CD14-positive monocyte (primary cell): Measurements from ENCODE around the gene KIAA1755. TPM values are rescaled to one million over a fixed set of nuclear protein-coding genes. Genes with fewer than 3 reads are reported as not detected.

Source experiments
- DNase-seq, 3 donors: peaks; one replicate each; pipeline ENCODE4 v3.0.0-alpha.2; 2011 to 2022
- H2AFZ ChIP-seq: 2 replicates; pipeline ENCODE4 v1.6.0; 2012; ENCODE audit warnings: mild to moderate bottlenecking, low read depth, low read length, inconsistent platforms; ENCODE audit not compliant: insufficient read depth, poor library complexity, severe bottlenecking
- H3K27ac ChIP-seq, 2 donors: 1 replicate in 1 of 2; 2 replicates in 1 of 2; pipeline ENCODE4 v1.5.1; 2012 to 2013; ENCODE audit warnings: low read length in 2 of 2, control low read depth in 1 of 2, inconsistent platforms in 1 of 2, low read depth in 1 of 2, mild to moderate bottlenecking in 1 of 2
- H3K27me3 ChIP-seq, 2 donors: one replicate each; pipeline versions ENCODE4 v1.6.0 to v1.6.1; 2011 to 2013; ENCODE audit warnings: low read length in 2 of 2; ENCODE audit not compliant: control insufficient read depth in 2 of 2, insufficient read depth in 2 of 2
- H3K36me3 ChIP-seq, 2 donors: replicated peaks in 1 of 2; 1 replicate in 1 of 2; 2 replicates in 1 of 2; pipeline versions ENCODE4 v1.5.1 to v1.6.1; 2012 to 2013; ENCODE audit warnings: low read length in 2 of 2, control low read depth in 1 of 2, inconsistent platforms in 1 of 2, mild to moderate bottlenecking in 1 of 2; ENCODE audit not compliant: insufficient read depth in 2 of 2, control insufficient read depth in 1 of 2
- H3K4me1 ChIP-seq, 2 donors: 1 replicate in 1 of 2; 2 replicates in 1 of 2; pipeline versions ENCODE4 v1.5.1 to v1.6.1; 2012 to 2013; ENCODE audit warnings: low read length in 2 of 2, control low read depth in 1 of 2, inconsistent platforms in 1 of 2, mild to moderate bottlenecking in 1 of 2, moderate library complexity in 1 of 2; ENCODE audit not compliant: insufficient read depth in 2 of 2, control insufficient read depth in 1 of 2
- H3K4me2 ChIP-seq: replicated peaks from 2 replicates; pipeline ENCODE3; 2012; ENCODE audit warnings: low read length, moderate library complexity, mild to moderate bottlenecking; ENCODE audit not compliant: poor library complexity, severe bottlenecking; ENCODE audit errors: extremely low read depth
- H3K4me3 ChIP-seq, 3 experiments: fragments of 200-600 bp in 1 of 3; sonication (generic) in 1 of 3; replicated peaks in 1 of 3; 1 replicate in 2 of 3; 2 replicates in 1 of 3; pipeline ENCODE4 v1.5.1; 2011 to 2013; ENCODE audit warnings: low read length in 3 of 3, mild to moderate bottlenecking in 3 of 3, control low read depth in 2 of 3, low read depth in 2 of 3, inconsistent platforms in 1 of 3, moderate library complexity in 1 of 3
- H3K79me2 ChIP-seq: 2 replicates; pipeline ENCODE4 v1.6.0; 2012; ENCODE audit warnings: mild to moderate bottlenecking, control low read depth, inconsistent platforms, low read length, moderate library complexity; ENCODE audit not compliant: insufficient read depth
- H3K9ac ChIP-seq: 2 replicates; pipeline ENCODE4 v1.6.0; 2017; ENCODE audit warnings: low read length, mild to moderate bottlenecking; ENCODE audit not compliant: insufficient read depth, poor library complexity, severe bottlenecking
- H3K9me3 ChIP-seq, 2 donors: replicated peaks in 1 of 2; 1 replicate in 1 of 2; 2 replicates in 1 of 2; pipeline versions ENCODE4 v1.5.1 to v1.6.1; 2012 to 2013; ENCODE audit warnings: low read length in 2 of 2, control low read depth in 1 of 2; ENCODE audit not compliant: control insufficient read depth in 1 of 2, insufficient read depth in 1 of 2
- H4K20me1 ChIP-seq: 2 replicates; pipeline ENCODE4 v1.6.0; 2012; ENCODE audit warnings: mild to moderate bottlenecking, low read length, control low read depth, moderate library complexity; ENCODE audit not compliant: insufficient read depth
- H3K27ac Mint-ChIP-seq, 7 donors: one replicate each; pipeline ENCODE4 v1.8.0; 2020; ENCODE audit warnings: mild to moderate bottlenecking in 7 of 7, mixed read lengths in 7 of 7, moderate library complexity in 6 of 7, inconsistent platforms in 2 of 7
- H3K27me3 Mint-ChIP-seq, 3 donors: one replicate each; pipeline ENCODE4 v1.8.0; 2021 to 2022; ENCODE audit warnings: low read depth in 3 of 3, mild to moderate bottlenecking in 3 of 3, mixed read lengths in 3 of 3, moderate library complexity in 3 of 3, inconsistent platforms in 1 of 3
- H3K36me3 Mint-ChIP-seq, 2 donors: one replicate each; pipeline ENCODE4 v1.8.0; 2020; ENCODE audit warnings: mixed read lengths in 2 of 2, inconsistent platforms in 1 of 2, mild to moderate bottlenecking in 1 of 2
- H3K4me1 Mint-ChIP-seq: one replicate; pipeline ENCODE4 v1.8.0; 2020; ENCODE audit warnings: mild to moderate bottlenecking, mixed read lengths
- H3K4me3 Mint-ChIP-seq, 2 donors: one replicate each; pipeline ENCODE4 v1.8.0; 2020; ENCODE audit warnings: mild to moderate bottlenecking in 2 of 2, mixed read lengths in 2 of 2, moderate library complexity in 1 of 2
- H3K9me3 Mint-ChIP-seq, 7 donors: one replicate each; pipeline ENCODE4 v1.8.0; 2020 to 2022; ENCODE audit warnings: mixed read lengths in 7 of 7, mild to moderate bottlenecking in 6 of 7, moderate library complexity in 6 of 7, inconsistent platforms in 2 of 7
- WGBS: methylation state at CpG from one replicate; pipeline ENCODE4 v1.1.5; 2013; ENCODE audit warnings: missing lambda C conversion rate; ENCODE audit not compliant: insufficient coverage; 5-methylcytosine and 5-hydroxymethylcytosine counted together
- intact Hi-C, 2 donors: fragments of 100-400 bp; cut with micrococcal nuclease; formaldehyde crosslinking; loops; one replicate each; pipeline versions ENCODE4 v1.15.0 to v1.15.1; 2023
- polyA plus RNA-seq, 3 donors: library from polyadenylated mRNA; depleted of rRNA in 1 of 3; unstranded in 2 of 3; stranded (reverse) in 1 of 3; fragments of 300-500 nt in 2 of 3; fragments of >200 nt in 1 of 3; fragmentation: Illumina TruSeq in 2 of 3; gene quantifications; 1 replicate in 2 of 3; 2 replicates in 1 of 3; pipeline ENCODE4 v1.2.3, GENCODE V29; 2012 to 2021
- TF ChIP-seq, protein P1 (sequence below): fragments of 200-600 bp; IDR thresholded peaks from one replicate; pipeline ENCODE4 v1.8.0; 2022; ENCODE audit warnings: antibody characterized with exemption, mild to moderate bottlenecking

Gene KIAA1755
- polyA plus RNA-seq, 3 donors = not detected

DNA sequence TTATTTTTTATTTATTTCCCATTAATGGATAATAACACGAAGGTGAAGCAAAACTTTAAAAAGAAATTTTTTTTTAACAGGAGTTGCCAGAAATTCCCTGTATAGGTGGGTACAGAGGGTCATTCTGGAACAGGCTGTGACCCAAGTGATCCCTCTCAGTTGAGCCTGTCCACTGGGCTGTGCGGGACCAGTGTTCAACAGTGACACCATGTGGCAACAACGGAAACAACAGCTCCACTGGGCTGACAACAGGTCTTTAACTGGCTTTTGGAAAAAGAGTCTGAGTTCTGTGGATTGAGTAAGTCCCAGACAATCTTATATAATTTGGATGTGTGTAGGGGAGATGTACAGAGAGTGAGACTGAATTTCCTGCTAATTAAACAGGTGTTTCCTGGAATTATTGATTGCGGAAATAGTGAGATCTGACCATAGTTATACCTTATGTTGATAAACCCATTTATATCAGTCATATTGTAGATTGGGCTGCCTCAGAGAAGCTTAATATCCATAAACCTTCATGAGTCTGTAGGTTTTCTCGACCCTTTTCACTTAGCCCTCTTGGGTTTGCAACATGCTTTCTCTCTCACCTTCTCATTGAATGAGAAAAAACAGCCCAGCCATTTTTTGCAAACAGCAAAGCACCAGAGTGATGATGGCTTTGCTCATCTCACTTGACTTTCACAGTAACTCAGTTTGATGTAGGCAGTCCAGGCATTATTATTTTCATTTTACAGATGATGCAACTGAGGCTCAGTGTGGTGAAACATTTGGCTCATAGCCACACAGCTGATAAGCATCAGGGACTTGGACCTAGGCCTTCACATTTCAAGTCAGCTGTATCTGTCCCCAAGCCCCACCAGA, 17.5 kb downstream of the KIAA1755 start:
- Histone ChIP-seq H3K9ac (no peak overlapping the region), H4K20me1 (no peaks in the 10 kb centered on the region), H3K9me3 (peaks cover 28 to 36% of the 10 kb centered on the region in 2 donors), H3K36me3 (no peaks in the 10 kb centered on the region), H3K4me2 (no peak overlapping the region), H3K27me3 (peaks cover 0 to 5% of the 10 kb centered on the region in 2 donors), H3K4me3 (no peak overlapping the region), H2AFZ (no peak overlapping the region), H3K4me1 (peaks cover 0 to 14% of the 10 kb centered on the region in 2 donors), H3K79me2 (no peaks in the 10 kb centered on the region), H3K27ac (no peak overlapping the region)
- Mint-ChIP-seq H3K36me3 (peaks cover 0 to 1% of the 10 kb centered on the region in 2 donors), H3K9me3 (peaks cover 22 to 46% (median 41%) of the 10 kb centered on the region in 7 donors), H3K4me1 (peaks cover 19% of the 10 kb centered on the region), H3K4me3 (no peak overlapping the region), H3K27me3 (peaks cover 14 to 23% (median 18%) of the 10 kb centered on the region in 3 donors), H3K27ac (peak overlapping the region in 6 of 7 donors; percentile 68 to 83 (median 80))
- intact Hi-C loops = no loop called here
- TF ChIP-seq, protein P1, sequence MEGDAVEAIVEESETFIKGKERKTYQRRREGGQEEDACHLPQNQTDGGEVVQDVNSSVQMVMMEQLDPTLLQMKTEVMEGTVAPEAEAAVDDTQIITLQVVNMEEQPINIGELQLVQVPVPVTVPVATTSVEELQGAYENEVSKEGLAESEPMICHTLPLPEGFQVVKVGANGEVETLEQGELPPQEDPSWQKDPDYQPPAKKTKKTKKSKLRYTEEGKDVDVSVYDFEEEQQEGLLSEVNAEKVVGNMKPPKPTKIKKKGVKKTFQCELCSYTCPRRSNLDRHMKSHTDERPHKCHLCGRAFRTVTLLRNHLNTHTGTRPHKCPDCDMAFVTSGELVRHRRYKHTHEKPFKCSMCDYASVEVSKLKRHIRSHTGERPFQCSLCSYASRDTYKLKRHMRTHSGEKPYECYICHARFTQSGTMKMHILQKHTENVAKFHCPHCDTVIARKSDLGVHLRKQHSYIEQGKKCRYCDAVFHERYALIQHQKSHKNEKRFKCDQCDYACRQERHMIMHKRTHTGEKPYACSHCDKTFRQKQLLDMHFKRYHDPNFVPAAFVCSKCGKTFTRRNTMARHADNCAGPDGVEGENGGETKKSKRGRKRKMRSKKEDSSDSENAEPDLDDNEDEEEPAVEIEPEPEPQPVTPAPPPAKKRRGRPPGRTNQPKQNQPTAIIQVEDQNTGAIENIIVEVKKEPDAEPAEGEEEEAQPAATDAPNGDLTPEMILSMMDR = peak; percentile 47
- WGBS = 39% methylated on average over 2 of the region's 5 CpGs
- no peak for DNase-seq

DNA sequence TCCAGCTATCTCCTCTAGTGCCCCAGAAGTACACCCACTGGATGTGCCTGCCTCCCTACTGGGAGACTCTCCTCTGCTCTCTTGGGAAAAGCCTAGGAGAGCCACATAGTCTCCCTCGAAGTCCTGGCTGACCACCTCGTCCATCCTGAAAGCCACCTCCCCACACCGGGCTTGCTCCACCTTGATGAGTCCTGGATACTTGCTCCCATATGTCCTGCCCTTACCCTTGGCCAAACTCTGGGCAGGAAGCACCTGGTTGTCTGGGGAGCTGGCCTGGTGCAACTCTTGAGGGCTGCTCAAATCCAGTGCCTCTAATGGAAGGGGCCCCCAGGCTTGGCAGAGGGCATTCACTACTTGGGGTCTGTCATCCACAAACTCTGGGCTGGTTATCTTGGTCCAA, 19.3 kb downstream of the KIAA1755 start:
- H4K20me1 ChIP-seq = no peaks in the 10 kb centered on the region
- no peaks in the 10 kb centered on the region for H3K79me2 ChIP-seq
- DNase-seq = no peak
- no peak overlapping the region for H2AFZ ChIP-seq
- 88% methylated on average over 3 of the region's 3 CpGs for WGBS
- no peak overlapping the region for H3K4me2 ChIP-seq
- Mint-ChIP-seq H3K4me1 (peaks cover 15% of the 10 kb centered on the region), H3K27ac (no peak overlapping the region), H3K36me3 (peaks cover 0 to 1% of the 10 kb centered on the region in 2 donors), H3K27me3 (peaks cover 17 to 29% (median 24%) of the 10 kb centered on the region in 3 donors), H3K9me3 (peaks cover 22 to 46% (median 41%) of the 10 kb centered on the region in 7 donors), H3K4me3 (no peak overlapping the region)
- peaks cover 28 to 36% of the 10 kb centered on the region in 2 donors for H3K9me3 ChIP-seq
- no peak overlapping the region for H3K4me3 ChIP-seq
- intact Hi-C loops = no loop called here
- no peak overlapping the region for H3K9ac ChIP-seq
- TF ChIP-seq, protein P1 = no peak
- H3K27me3 ChIP-seq = peaks cover 5 to 7% of the 10 kb centered on the region in 2 donors
- H3K27ac ChIP-seq = no peak overlapping the region
- H3K36me3 ChIP-seq = no peaks in the 10 kb centered on the region
- peaks cover 0 to 14% of the 10 kb centered on the region in 2 donors for H3K4me1 ChIP-seq
